ENCODE data around the gene ANXA1. TPM values are rescaled to one million over a fixed set of nuclear protein-coding genes. Genes with fewer than 3 reads are reported as not detected.

ANXA1 gene
- total and polyA plus RNA-seq, 10 of the 15 experiments (the other 5 are each of a cell fraction or from before 2014, with no cell fraction given) = 6.6 to 30.1 (median 12.6) TPM

DNA sequence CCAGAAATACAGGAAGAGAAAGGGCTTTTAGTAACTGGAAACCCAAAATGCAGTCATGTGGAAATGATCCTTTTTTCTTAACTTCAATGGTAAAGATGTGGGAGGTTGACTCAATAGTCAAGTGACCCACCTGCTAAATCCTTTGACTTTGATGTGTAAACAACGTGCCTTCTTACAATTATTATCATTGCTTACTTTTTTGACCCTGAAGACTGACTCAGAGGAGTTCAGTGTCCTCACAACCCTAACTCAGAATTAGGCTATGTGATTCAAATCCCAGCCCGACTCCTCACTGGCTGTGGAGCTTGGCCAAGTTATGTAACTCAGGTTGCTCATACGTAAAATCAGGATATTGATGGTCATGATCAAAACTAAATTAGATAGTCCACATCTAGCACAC lies 27.9 kb downstream of the ANXA1 start:
- CTCF ChIA-PET = interaction anchor here (0.7 to 8.7 kb wide), 9 partner anchors 7 to 304 kb away, joined by 3 to 174 read pairs (median 4); no protein-coding TSS in a partner anchor
- Histone ChIP-seq H3K9me3 (replicated peaks; ENCODE audit: control insufficient read depth, insufficient read depth, low read length) (no peaks in the 10 kb centered on the region), H2AFZ (ENCODE audit: control insufficient read depth, low read depth, low read length) (no peak overlapping the region), H4K20me1 (ENCODE audit: control insufficient read depth, insufficient read depth) (no peaks in the 10 kb centered on the region), H3K27ac (ENCODE audit: control insufficient read depth, insufficient read depth) (no peak overlapping the region), H3K79me2 (ENCODE audit: control insufficient read depth, insufficient read depth, low read length) (no peaks in the 10 kb centered on the region), H3K9ac (ENCODE audit: control insufficient read depth, insufficient read depth, low read length) (no peak overlapping the region), H3K4me1 (ENCODE audit: control insufficient read depth, insufficient read depth, low read length) (peaks cover 4% of the 10 kb centered on the region; the same call in 1 of the 2 replicates), H3K27me3 (replicated peaks in 1 of 2; ENCODE audit: control insufficient read depth in 2 of 2, insufficient read depth in 2 of 2, low read length in 1 of 2) (no peaks in the 10 kb centered on the region), H3K4me3 (no peak overlapping the region), H3K4me2 (ENCODE audit: control insufficient read depth, insufficient read depth) (no peak overlapping the region), H3K36me3 (ENCODE audit: control insufficient read depth in 2 of 2, insufficient read depth in 2 of 2, low read length in 1 of 2) (no peaks in the 10 kb centered on the region)
- intact Hi-C loops (cut with micrococcal nuclease; ENCODE audit: unreplicated experiment) (no loop called here), in situ Hi-C loops (cut with MboI) (no loop called here)
- 51% methylated on average over 3 of the region's 3 CpGs for whole genome bisulfite sequencing (ENCODE audit: insufficient coverage, insufficient replicate concordance, low lambda C conversion rate, missing lambda C conversion rate)
- FAIRE-seq (no peak), ATAC-seq (no peak), DNase-seq (ENCODE audit: low read depth, low spot score) (no peak)
- BruUV-seq (replicated peaks) = no TSS peak
- RAD21 ChIA-PET (ENCODE audit: unreplicated experiment) = interaction anchor here (0.8 to 9.0 kb wide), 3 partner anchors 9 to 69 kb away, joined by 3 to 108 read pairs (median 3); no protein-coding TSS in a partner anchor
- SMC1A ChIA-PET (ENCODE audit: uncharacterized antibody, unreplicated experiment) = interaction anchor here (0.7 to 4.9 kb wide), 13 partner anchors 7 to 79 kb away, joined by 3 to 46 read pairs (median 5); no protein-coding TSS in a partner anchor
- TF ChIP-seq SMC3 (IDR thresholded peaks at IDR 0.05; ENCODE audit: borderline replicate concordance, low read length) (no peak), TCF7 (IDR thresholded peaks at IDR 0.05; ENCODE audit: borderline replicate concordance) (no peak), BCL3 (IDR thresholded peaks at IDR 0.05; ENCODE audit: borderline replicate concordance, insufficient read depth, low read depth, low read length, poor library complexity, severe bottlenecking) (no peak), SUZ12 (IDR thresholded peaks at IDR 0.05; ENCODE audit: unreplicated experiment) (no peak)
- POLR2A ChIA-PET = interaction anchor here (0.9 kb wide), 1 partner anchor 13 kb away, joined by 3 read pairs; no protein-coding TSS in a partner anchor

DNA sequence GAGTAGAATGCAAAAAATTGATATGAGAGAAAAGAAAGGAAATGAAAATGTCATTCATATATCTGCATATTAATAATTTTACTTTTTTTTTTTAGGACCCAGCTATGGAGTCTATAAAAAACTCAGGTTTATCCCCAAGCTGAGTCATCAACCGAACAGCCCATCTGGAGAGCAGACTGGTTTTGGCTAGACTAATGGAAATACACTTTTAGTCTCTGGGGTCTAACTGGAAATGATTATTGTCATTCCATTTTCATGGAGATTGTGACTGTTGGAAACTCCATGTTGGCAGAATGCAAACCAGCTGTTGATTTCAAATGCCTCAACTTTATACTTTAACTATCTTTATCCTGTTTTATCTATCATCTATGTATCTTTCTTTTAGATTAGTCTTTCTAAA lies 28.7 kb downstream of the ANXA1 start:
- in situ Hi-C loops (cut with MboI) (loop anchor here (10.0 kb wide), 1 partner anchor 326 kb away; no protein-coding TSS in a partner anchor), intact Hi-C loops (cut with micrococcal nuclease; ENCODE audit: unreplicated experiment) (loop anchor here (5.0 to 10.0 kb wide), 3 partner anchors 146 to 323 kb away; no protein-coding TSS in a partner anchor)
- H3K27ac ChIP-seq (ENCODE audit: control insufficient read depth, insufficient read depth) = no peak overlapping the region
- no peaks in the 10 kb centered on the region for H4K20me1 ChIP-seq (ENCODE audit: control insufficient read depth, insufficient read depth)
- no peak overlapping the region for H3K4me3 ChIP-seq
- no peaks in the 10 kb centered on the region for H3K27me3 ChIP-seq (replicated peaks in 1 of 2; ENCODE audit: control insufficient read depth in 2 of 2, insufficient read depth in 2 of 2, low read length in 1 of 2)
- H3K79me2 ChIP-seq (ENCODE audit: control insufficient read depth, insufficient read depth, low read length) = no peaks in the 10 kb centered on the region
- ChIA-PET SMC1A (ENCODE audit: uncharacterized antibody, unreplicated experiment) (interaction anchor here (0.8 to 4.9 kb wide), 14 partner anchors 8 to 323 kb away, joined by 3 to 46 read pairs (median 4); no protein-coding TSS in a partner anchor), RAD21 (ENCODE audit: unreplicated experiment) (interaction anchor here (0.8 to 9.0 kb wide), 2 partner anchors 26 to 70 kb away, joined by 3 to 108 read pairs; no protein-coding TSS in a partner anchor), POLR2A (no interaction called here), CTCF (interaction anchor here (0.7 to 8.7 kb wide), 12 partner anchors 8 to 305 kb away, joined by 3 to 174 read pairs (median 4); no protein-coding TSS in a partner anchor)
- no peak overlapping the region for H3K9ac ChIP-seq (ENCODE audit: control insufficient read depth, insufficient read depth, low read length)
- no peak overlapping the region for H2AFZ ChIP-seq (ENCODE audit: control insufficient read depth, low read depth, low read length)
- peaks cover 4% of the 10 kb centered on the region; the same call in 1 of the 2 replicates for H3K4me1 ChIP-seq (ENCODE audit: control insufficient read depth, insufficient read depth, low read length)
- no peaks in the 10 kb centered on the region for H3K9me3 ChIP-seq (replicated peaks; ENCODE audit: control insufficient read depth, insufficient read depth, low read length)
- ATAC-seq (no peak), FAIRE-seq (no peak), DNase-seq (ENCODE audit: low read depth, low spot score) (no peak)
- BruUV-seq (replicated peaks) = no TSS peak
- 0% methylated on average over 1 of the region's 1 CpG for WGBS (ENCODE audit: insufficient coverage, insufficient replicate concordance, low lambda C conversion rate, missing lambda C conversion rate)
- H3K36me3 ChIP-seq (ENCODE audit: control insufficient read depth in 2 of 2, insufficient read depth in 2 of 2, low read length in 1 of 2) = no peaks in the 10 kb centered on the region
- H3K4me2 ChIP-seq (ENCODE audit: control insufficient read depth, insufficient read depth) = no peak overlapping the region
- TF ChIP-seq PRDM15 (CRISPR knock-in tag; IDR thresholded peaks at IDR 0.05) (no peak), SMARCA5 (IDR thresholded peaks at IDR 0.05) (no peak), CREB1 (IDR thresholded peaks at IDR 0.05; ENCODE audit: low read depth) (no peak)
- TF ChIP-seq, protein P1, sequence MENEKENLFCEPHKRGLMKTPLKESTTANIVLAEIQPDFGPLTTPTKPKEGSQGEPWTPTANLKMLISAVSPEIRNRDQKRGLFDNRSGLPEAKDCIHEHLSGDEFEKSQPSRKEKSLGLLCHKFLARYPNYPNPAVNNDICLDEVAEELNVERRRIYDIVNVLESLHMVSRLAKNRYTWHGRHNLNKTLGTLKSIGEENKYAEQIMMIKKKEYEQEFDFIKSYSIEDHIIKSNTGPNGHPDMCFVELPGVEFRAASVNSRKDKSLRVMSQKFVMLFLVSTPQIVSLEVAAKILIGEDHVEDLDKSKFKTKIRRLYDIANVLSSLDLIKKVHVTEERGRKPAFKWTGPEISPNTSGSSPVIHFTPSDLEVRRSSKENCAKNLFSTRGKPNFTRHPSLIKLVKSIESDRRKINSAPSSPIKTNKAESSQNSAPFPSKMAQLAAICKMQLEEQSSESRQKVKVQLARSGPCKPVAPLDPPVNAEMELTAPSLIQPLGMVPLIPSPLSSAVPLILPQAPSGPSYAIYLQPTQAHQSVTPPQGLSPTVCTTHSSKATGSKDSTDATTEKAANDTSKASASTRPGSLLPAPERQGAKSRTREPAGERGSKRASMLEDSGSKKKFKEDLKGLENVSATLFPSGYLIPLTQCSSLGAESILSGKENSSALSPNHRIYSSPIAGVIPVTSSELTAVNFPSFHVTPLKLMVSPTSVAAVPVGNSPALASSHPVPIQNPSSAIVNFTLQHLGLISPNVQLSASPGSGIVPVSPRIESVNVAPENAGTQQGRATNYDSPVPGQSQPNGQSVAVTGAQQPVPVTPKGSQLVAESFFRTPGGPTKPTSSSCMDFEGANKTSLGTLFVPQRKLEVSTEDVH (IDR thresholded peaks at IDR 0.05; ENCODE audit: low read depth, partially characterized antibody) = no peak

Measured in GM12878 (cell line).